GM20000 (cell line): ENCODE results near the gene AOX1.
"Not testable (repeated sequence)": the region's sequence is repeated elsewhere in the genome, so short reads cannot be mapped to it uniquely, and the experiment has no call there.

Experiments
- DNase-seq: peaks from one replicate; pipeline ENCODE4 v3.0.0; 2012; ENCODE audit warnings: low spot score
- TF ChIP-seq, protein P1 (sequence below): IDR thresholded peaks from 2 replicates; pipeline ENCODE4 v1.5.1; 2012; ENCODE audit warnings: mild to moderate bottlenecking, control low read depth; ENCODE audit errors: extremely low read depth, missing control alignments

Gene AOX1

DNA sequence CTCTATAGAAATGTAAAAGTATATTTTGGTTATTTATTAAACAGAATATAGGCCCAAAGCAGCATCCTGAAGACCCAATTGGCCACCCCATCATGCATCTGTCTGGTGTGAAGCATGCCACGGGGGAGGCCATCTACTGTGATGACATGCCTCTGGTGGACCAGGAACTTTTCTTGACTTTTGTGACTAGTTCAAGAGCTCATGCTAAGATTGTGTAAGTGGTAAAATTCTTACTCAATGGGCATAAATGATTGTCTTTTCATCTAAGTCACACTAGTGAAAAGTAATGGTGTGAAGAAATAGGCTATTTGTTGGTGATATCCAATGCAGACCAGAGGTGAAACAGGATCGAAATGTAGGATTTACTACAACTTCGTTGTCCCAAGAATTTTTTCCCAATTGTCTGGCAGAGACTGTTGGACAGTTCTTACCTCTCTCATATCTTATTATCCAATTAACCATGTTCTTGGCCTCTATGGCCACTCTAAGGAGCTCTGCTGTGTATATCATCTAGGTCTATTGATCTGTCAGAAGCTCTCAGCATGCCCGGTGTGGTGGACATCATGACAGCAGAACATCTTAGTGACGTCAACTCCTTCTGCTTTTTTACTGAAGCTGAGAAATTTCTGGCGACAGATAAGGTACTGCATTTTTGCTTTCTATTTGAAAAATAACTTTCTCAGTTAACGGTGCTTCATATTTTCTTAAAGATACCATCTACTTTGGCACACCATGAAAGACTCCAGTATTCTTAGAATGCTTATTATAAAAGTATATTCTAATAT is 35.0 kb downstream of the AOX1 start:
- TF ChIP-seq, protein P1, sequence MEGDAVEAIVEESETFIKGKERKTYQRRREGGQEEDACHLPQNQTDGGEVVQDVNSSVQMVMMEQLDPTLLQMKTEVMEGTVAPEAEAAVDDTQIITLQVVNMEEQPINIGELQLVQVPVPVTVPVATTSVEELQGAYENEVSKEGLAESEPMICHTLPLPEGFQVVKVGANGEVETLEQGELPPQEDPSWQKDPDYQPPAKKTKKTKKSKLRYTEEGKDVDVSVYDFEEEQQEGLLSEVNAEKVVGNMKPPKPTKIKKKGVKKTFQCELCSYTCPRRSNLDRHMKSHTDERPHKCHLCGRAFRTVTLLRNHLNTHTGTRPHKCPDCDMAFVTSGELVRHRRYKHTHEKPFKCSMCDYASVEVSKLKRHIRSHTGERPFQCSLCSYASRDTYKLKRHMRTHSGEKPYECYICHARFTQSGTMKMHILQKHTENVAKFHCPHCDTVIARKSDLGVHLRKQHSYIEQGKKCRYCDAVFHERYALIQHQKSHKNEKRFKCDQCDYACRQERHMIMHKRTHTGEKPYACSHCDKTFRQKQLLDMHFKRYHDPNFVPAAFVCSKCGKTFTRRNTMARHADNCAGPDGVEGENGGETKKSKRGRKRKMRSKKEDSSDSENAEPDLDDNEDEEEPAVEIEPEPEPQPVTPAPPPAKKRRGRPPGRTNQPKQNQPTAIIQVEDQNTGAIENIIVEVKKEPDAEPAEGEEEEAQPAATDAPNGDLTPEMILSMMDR, result no peak
- DNase-seq, result no peak

DNA sequence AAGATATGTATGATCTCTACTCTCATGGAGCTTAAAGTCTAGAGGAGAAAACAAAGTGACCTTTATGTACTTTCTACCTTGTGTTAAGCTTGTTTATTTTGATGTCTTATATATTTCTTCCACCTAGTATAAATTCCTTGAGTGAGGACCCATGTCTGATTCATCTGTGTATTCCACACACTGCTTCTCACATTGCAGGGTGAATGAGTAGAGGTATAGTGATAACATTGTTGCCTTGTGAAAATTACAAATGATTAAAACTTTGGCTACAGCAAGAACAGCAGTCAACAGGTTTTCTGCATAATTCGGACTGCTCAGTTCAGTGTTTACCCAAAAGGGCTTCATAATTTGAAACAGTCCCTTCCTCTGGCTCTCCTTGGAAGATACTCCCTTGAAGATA is 36.3 kb downstream of the AOX1 start:
- DNase-seq, result no peak
- TF ChIP-seq, protein P1, result no peak

DNA sequence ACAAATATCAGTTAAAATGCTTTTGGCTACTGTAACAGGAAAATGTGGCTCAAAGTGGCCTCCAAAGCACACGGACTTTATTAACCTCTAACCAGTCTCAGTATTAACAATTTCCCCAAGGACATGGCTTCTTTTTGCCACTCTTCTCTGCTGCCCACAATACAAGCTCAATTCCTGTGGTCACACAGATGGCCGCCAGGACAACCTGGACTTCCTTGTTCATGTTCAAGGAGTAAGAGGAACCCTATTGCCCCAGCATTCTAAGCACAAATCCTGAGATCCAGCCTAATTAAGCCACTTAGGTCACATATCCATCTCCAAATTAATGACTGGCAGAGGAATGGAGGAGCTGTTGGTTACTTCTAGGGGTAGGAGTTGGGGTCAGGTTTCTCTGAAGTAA is 38.2 kb downstream of the AOX1 start:
- DNase-seq, result no peak
- TF ChIP-seq, protein P1, result no peak

DNA sequence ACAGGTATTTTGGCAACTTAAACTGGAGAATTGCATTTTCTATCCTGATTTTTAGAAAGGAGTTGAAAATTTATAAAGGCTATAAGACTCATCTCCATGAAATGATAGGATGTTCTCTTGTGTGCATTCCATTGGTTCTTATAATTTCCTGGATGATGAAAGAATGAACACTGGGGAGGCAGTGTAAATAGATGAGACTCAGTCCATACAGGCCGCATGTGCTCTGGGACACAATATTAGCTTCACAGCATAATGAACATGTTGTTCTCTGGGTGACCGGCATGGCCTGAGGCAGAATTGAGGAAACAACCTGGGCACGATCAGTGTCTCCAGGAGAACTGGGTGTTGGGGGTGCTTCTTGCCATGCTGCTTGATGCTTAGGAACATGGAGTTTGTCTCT is 38.8 kb downstream of the AOX1 start:
- TF ChIP-seq, protein P1, result no peak
- no peak for DNase-seq

DNA sequence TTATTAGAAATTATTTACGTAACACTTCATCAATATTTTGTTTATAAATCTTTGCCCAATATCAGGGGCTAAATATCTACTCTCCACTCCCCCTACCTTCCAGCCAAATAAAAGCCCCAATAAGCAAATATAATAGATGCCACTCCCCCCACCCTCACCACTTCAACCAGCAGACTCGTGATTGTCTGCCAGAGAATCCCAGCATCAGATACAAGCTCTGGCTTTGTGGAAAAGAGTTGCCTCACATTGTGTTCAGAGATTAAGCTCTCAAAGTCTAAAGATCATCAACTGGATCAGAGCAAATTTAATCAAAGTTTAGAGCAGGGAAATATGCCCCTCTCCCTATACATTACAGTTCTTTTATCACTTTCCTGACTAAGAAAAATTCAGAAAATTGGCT is 39.5 kb downstream of the AOX1 start:
- DNase-seq, result no peak
- TF ChIP-seq, protein P1, result no peak

DNA sequence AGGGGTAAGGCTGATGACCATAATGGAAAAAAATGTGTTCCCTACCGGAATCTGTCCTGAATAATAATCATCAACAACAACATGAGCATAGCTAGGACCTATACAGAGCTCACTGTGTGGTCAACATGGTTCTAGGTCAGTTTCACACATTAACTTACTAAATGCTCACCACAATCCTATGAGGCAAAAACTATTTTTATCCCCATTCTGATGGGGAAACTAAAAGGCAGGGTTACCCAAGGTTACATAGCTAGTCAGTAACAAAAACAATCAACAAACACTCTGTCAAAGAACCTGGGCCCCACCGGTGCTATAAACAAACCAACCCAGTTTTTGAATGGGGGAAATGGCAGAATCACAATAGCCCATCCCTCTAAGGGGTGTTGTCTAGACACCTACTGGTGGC is 40.1 kb downstream of the AOX1 start:
- no peak for DNase-seq
- TF ChIP-seq, protein P1, result no peak

DNA sequence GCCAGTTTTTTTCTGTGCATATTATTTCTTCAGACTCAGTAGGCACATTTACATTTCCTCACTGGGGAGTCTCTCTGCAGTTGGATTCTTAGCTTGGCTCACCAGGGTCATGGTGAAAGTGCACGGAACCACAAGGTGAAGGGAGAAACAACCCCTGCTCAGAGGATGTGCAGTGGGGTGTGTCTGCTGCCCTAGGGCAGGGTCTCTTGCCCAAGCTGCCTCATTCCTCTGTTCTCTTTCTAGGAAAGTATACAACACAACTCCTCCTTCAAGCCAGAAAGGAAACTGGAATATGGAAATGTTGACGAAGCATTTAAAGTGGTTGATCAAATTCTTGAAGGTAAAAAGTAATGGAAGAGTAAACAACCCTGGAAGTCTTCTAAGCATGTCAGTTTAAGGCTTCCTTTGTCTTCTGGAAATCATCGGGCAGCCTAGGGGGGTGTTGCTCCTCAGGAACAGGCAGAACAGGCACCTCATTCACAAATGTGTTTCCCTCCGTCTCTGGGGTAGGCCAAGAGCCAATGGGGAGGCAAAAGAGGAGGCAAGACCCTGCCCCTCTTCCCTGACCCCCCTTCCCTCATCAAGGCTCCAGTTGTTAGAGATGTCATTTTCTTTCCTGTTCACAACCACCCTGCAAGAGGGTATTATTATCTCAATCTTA is 41.4 kb downstream of the AOX1 start:
- DNase-seq, result no peak
- TF ChIP-seq, protein P1, result no peak

DNA sequence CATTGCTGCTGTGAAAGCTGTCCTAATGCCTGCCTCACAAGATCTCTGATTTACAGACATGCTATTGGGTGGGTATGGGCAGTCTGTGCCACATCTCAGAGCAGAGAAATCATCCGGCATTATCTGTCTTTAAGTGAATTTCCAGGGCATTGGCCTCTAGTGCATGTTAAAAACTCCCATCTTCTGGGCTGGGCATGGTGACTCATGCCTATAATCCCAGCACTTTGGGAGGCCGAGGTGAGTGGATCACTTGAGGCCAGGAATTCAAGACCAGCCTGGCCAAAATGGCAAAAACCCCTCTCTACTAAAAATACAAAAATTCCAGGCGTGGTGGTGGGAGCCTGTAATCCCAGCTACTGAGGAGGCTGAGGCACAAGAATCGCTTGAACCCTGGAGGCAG is 42.6 kb downstream of the AOX1 start:
- DNase-seq, result not testable (repeated sequence)
